HCT116 (cell line): ENCODE measurements around the gene TBC1D22B. TPM values are rescaled to one million over a fixed set of nuclear protein-coding genes. Genes with fewer than 3 reads are reported as not detected.

Experiments used
- ATAC-seq: fragments of 200-7000 bp; cut with Tn5 transposase; 2 replicates; pipeline ENCODE4 v1.9.1; 2020; ENCODE audit warnings: mild to moderate bottlenecking, moderate library complexity
- BruUV-seq: library from RNA; stranded (reverse); fragments of 400-500 nt; replicated peaks from 2 replicates; lab custom pipeline; 2021; lab: Mats Ljungman, UMichigan
- CTCF ChIA-PET: fragments of 300-600 bp; sonication (Branson Sonifier 250); formaldehyde crosslinking; loops from one replicate; lab custom pipeline; 2021; ENCODE audit warnings: antibody characterized with exemption; lab: Charles Lee
- POLR2A ChIA-PET: fragments of 300-600, 350-600 bp; sonication (Branson Sonifier 250); formaldehyde crosslinking; loops from one replicate; lab custom pipeline; 2021; ENCODE audit warnings: antibody characterized with exemption; lab: Charles Lee
- RAD21 ChIA-PET, 2 experiments: fragments of 300-600 bp; sonication (Branson Sonifier 250); formaldehyde crosslinking; loops; one replicate each; lab custom pipeline; 2023; ENCODE audit warnings: low total read pairs in 2 of 2; ENCODE audit not compliant: uncharacterized antibody in 2 of 2, unreplicated experiment in 2 of 2, low non-redundant PET in 1 of 2; lab: Charles Lee
- DNase-seq: peaks from one replicate; pipeline ENCODE4 v3.0.0-alpha.2; 2010; ENCODE audit warnings: low read depth, low spot score
- H2AFZ ChIP-seq: fragments of 200-600 bp; shearing (Covaris generic), sonication (generic); 2 replicates; pipeline ENCODE4 v1.6.1; 2017; ENCODE audit warnings: low read depth, mixed run types, mixed read lengths, antibody characterized with exemption, low read length; ENCODE audit not compliant: poor library complexity, severe bottlenecking
- H3K27ac ChIP-seq: 2 replicates; pipeline ENCODE4 v1.5.1; 2012; ENCODE audit warnings: low read depth, low read length
- H3K27me3 ChIP-seq: fragments of 200-600 bp; sonication (generic); 2 replicates; pipeline ENCODE4 v1.6.1; 2016; ENCODE audit warnings: mixed run types, low read length, mixed read lengths; ENCODE audit not compliant: insufficient read depth
- H3K36me3 ChIP-seq, 2 experiments: fragments of 200-500 bp in 1 of 2; fragments of 200-600 bp in 1 of 2; sonication (Bioruptor generic) in 1 of 2; sonication (generic) in 1 of 2; 2 replicates each; pipeline versions ENCODE4 v1.5.1 to v1.6.1; 2014 to 2016; ENCODE audit warnings: low read length in 2 of 2, inconsistent platforms in 1 of 2, mixed read lengths in 1 of 2, mixed run types in 1 of 2; ENCODE audit not compliant: insufficient read depth in 2 of 2, control insufficient read depth in 1 of 2
- H3K4me1 ChIP-seq, 2 experiments: fragments of 200-600 bp in 1 of 2; sonication (generic) in 1 of 2; 2 replicates each; pipeline versions ENCODE4 v1.5.1 to v1.6.1; 2012 to 2017; ENCODE audit warnings: low read length in 2 of 2, inconsistent platforms in 1 of 2, mild to moderate bottlenecking in 1 of 2, mixed read lengths in 1 of 2, mixed run types in 1 of 2, moderate library complexity in 1 of 2; ENCODE audit not compliant: insufficient read depth in 2 of 2, control insufficient read depth in 1 of 2
- H3K4me2 ChIP-seq: fragments of 200-600 bp; sonication (generic); 2 replicates; pipeline ENCODE4 v1.6.1; 2017; ENCODE audit warnings: mixed run types, low read length, mixed read lengths
- H3K4me3 ChIP-seq, 2 experiments: fragments of 200-600 bp in 1 of 2; sonication (generic) in 1 of 2; replicated peaks in 1 of 2; 2 replicates each; pipeline ENCODE4 v1.5.1; 2011 to 2016; ENCODE audit warnings: low read length in 2 of 2, control low read depth in 1 of 2, low read depth in 1 of 2, mild to moderate bottlenecking in 1 of 2, mixed read lengths in 1 of 2, mixed run types in 1 of 2
- H3K79me2 ChIP-seq: fragments of 200-600 bp; sonication (generic); 2 replicates; pipeline ENCODE4 v1.6.1; 2017; ENCODE audit warnings: mild to moderate bottlenecking, mixed run types, low read length, moderate library complexity, mixed read lengths; ENCODE audit not compliant: insufficient read depth
- H3K9ac ChIP-seq: fragments of 200-600 bp; sonication (generic); 2 replicates; pipeline ENCODE4 v1.6.1; 2016; ENCODE audit warnings: low read length, mixed read lengths
- H3K9me2 ChIP-seq: fragments of 200-600 bp; sonication (generic), shearing (Covaris generic); 2 replicates; pipeline ENCODE4 v1.6.1; 2017; ENCODE audit warnings: mixed run types, mild to moderate bottlenecking, moderate library complexity; ENCODE audit not compliant: insufficient read depth
- H3K9me3 ChIP-seq, 2 experiments: fragments of 200-500 bp in 1 of 2; fragments of 200-600 bp in 1 of 2; sonication (Bioruptor generic) in 1 of 2; sonication (generic) in 1 of 2; 2 replicates each; pipeline ENCODE4 v1.6.1; 2014 to 2017; ENCODE audit warnings: low read length in 2 of 2, mixed read lengths in 2 of 2, inconsistent platforms in 1 of 2, low read depth in 1 of 2, mild to moderate bottlenecking in 1 of 2, mixed run types in 1 of 2, moderate library complexity in 1 of 2; ENCODE audit not compliant: control insufficient read depth in 1 of 2, insufficient read depth in 1 of 2
- H4K20me1 ChIP-seq: fragments of 200-600 bp; sonication (generic), shearing (Covaris generic); 2 replicates; pipeline ENCODE4 v1.6.1; 2017; ENCODE audit warnings: mixed run types, mild to moderate bottlenecking, moderate library complexity; ENCODE audit not compliant: insufficient read depth
- ATF3 ChIP-seq: IDR thresholded peaks from 2 replicates; pipeline ENCODE4 v1.6.1; 2012
- CBX3 ChIP-seq: IDR thresholded peaks from 2 replicates; pipeline ENCODE4 v1.6.1; 2012; ENCODE audit warnings: low read depth
- CEBPB ChIP-seq: IDR thresholded peaks from 2 replicates; pipeline ENCODE4 v1.6.1; 2012; ENCODE audit warnings: low read depth
- CTCF ChIP-seq, 3 experiments: fragments of 200-600 bp in 1 of 3; sonication (generic) in 1 of 3; IDR thresholded peaks in 2 of 3; conservative IDR thresholded peaks in 1 of 3; 2 replicates each; pipeline ENCODE4 v1.5.1; 2012 to 2017; ENCODE audit warnings: low read depth in 2 of 3, low read length in 2 of 3, antibody characterized with exemption in 1 of 3, borderline replicate concordance in 1 of 3, control low read depth in 1 of 3, mild to moderate bottlenecking in 1 of 3, mixed read lengths in 1 of 3, mixed run types in 1 of 3, moderate library complexity in 1 of 3; ENCODE audit not compliant: insufficient read depth in 1 of 3
- EGR1 ChIP-seq: IDR thresholded peaks from 2 replicates; pipeline ENCODE4 v1.6.1; 2012; ENCODE audit warnings: low read depth
- ELF1 ChIP-seq: IDR thresholded peaks from 2 replicates; pipeline ENCODE4 v1.6.1; 2012; ENCODE audit warnings: low read depth, borderline replicate concordance
- EZH2phosphoT487 ChIP-seq: fragments of 200-600 bp; IDR thresholded peaks from 2 replicates; pipeline ENCODE4 v1.6.1; 2018; ENCODE audit warnings: antibody characterized with exemption, borderline replicate concordance
- FOSL1 ChIP-seq: IDR thresholded peaks from 2 replicates; pipeline ENCODE4 v1.6.1; 2012; ENCODE audit warnings: low read depth
- JUND ChIP-seq: IDR thresholded peaks from 2 replicates; pipeline ENCODE4 v1.6.1; 2012
- POLR2A ChIP-seq: IDR thresholded peaks from 2 replicates; pipeline ENCODE4 v1.7.0; 2011; ENCODE audit warnings: borderline replicate concordance; ENCODE audit not compliant: insufficient read depth, insufficient read length; ENCODE audit errors: extremely low read depth
- RAD21 ChIP-seq: IDR thresholded peaks from 2 replicates; pipeline ENCODE4 v1.6.1; 2012; ENCODE audit warnings: low read depth, mild to moderate bottlenecking
- REST ChIP-seq: IDR thresholded peaks from 2 replicates; pipeline ENCODE4 v1.6.1; 2012; ENCODE audit warnings: low read depth
- TCF7L2 ChIP-seq: IDR thresholded peaks from 2 replicates; pipeline ENCODE4 v1.7.0; 2011; ENCODE audit warnings: borderline replicate concordance, inconsistent platforms; ENCODE audit not compliant: insufficient read depth, insufficient read length; ENCODE audit errors: extremely low read depth
- YY1 ChIP-seq: IDR thresholded peaks from 2 replicates; pipeline ENCODE4 v1.6.1; 2011; ENCODE audit warnings: low read length, low read depth, moderate library complexity, mild to moderate bottlenecking; ENCODE audit not compliant: insufficient replicate concordance; ENCODE audit errors: extremely low read depth
- ZBTB33 ChIP-seq: IDR thresholded peaks from 2 replicates; pipeline ENCODE4 v1.6.1; 2011; ENCODE audit warnings: mild to moderate bottlenecking, low read length, moderate library complexity; ENCODE audit not compliant: insufficient replicate concordance; ENCODE audit errors: extremely low read depth
- ZFX ChIP-seq: fragments of 450-650 bp; IDR thresholded peaks from 2 replicates; pipeline ENCODE4 v1.6.1; 2017
- ZNF274 ChIP-seq: fragments of 200-500 bp; sonication (Bioruptor generic); IDR thresholded peaks from 2 replicates; pipeline ENCODE4 v1.6.1; 2014; ENCODE audit warnings: mild to moderate bottlenecking, low read depth, low read length, inconsistent platforms
- intact Hi-C: fragments of 100-400 bp; cut with micrococcal nuclease; formaldehyde crosslinking; loops from 2 replicates; pipeline ENCODE4 v1.10.0; 2022
- total RNA-seq: library from RNA; stranded (reverse); gene quantifications from one replicate; pipeline ENCODE4 v1.2.1, GENCODE V29; 2021; ENCODE audit not compliant: unreplicated experiment

The TBC1D22B gene
- total RNA-seq, 1 experiment from 2014 or later = 9.1 TPM

GRCh38 chr6:37323580-37323979 is 66.0 kb downstream of the TBC1D22B start:
- intact Hi-C loops = loop anchor here (10.0 kb wide), 1 partner anchor 371 kb away; the partner anchor contains the start of gene MDGA1
- H3K27ac ChIP-seq = no peak overlapping the region
- H3K4me1 ChIP-seq = peaks cover 0 to 22% of the 10 kb centered on the region in 2 experiments; a peak in 2 of 4 replicates
- no peak overlapping the region for H2AFZ ChIP-seq
- POLR2A ChIA-PET = no interaction called here
- RAD21 ChIA-PET = no interaction called here
- ATAC-seq (no peak), DNase-seq (no peak)
- peak overlapping the region; percentile 23 for H3K4me2 ChIP-seq
- TF ChIP-seq CTCF (IDR thresholded peaks at IDR 0.05 in 2 of 3, conservative IDR thresholded peaks at IDR 0.05 in 1 of 3; ENCODE audit: borderline replicate concordance in 1 of 3, insufficient read depth in 1 of 3, low read depth in 2 of 3, low read length in 2 of 3) (no peak), FOSL1 (no peak), CBX3 (no peak), ATF3 (no peak), ZFX (no peak), ELF1 (no peak), ZBTB33 (no peak), TCF7L2 (no peak), CEBPB (no peak), EZH2phosphoT487 (no peak), EGR1 (no peak), RAD21 (no peak), REST (no peak), ZNF274 (no peak), YY1 (no peak), JUND (no peak), POLR2A (no peak)
- H3K79me2 ChIP-seq = no peaks in the 10 kb centered on the region
- no peaks in the 10 kb centered on the region for H4K20me1 ChIP-seq
- CTCF ChIA-PET = interaction anchor here (0.6 to 1.7 kb wide), 3 partner anchors 9 to 64 kb away, joined by 3 to 12 read pairs (median 4); no protein-coding TSS in a partner anchor
- no peaks in the 10 kb centered on the region for H3K9me2 ChIP-seq
- H3K27me3 ChIP-seq = no peaks in the 10 kb centered on the region
- H3K36me3 ChIP-seq = peaks cover 2 to 8% of the 10 kb centered on the region in 2 experiments; a peak in 1 of 4 replicates
- H3K9ac ChIP-seq = no peak overlapping the region
- no peaks in the 10 kb centered on the region for H3K9me3 ChIP-seq
- no TSS peak for BruUV-seq
- no peak overlapping the region for H3K4me3 ChIP-seq
